ENCODE measurements around the gene SLCO3A1. TPM values are rescaled to one million over a fixed set of nuclear protein-coding genes. Genes with fewer than 3 reads are reported as not detected.

SLCO3A1 gene
- total RNA-seq, 1 donor from 2014 or later: 7.7 TPM

- Mint-ChIP-seq H3K4me1 (ENCODE audit: low read depth) (peaks cover 13% of the 10 kb centered on the region), H3K27me3 (peaks cover 3% of the 10 kb centered on the region), H3K36me3 (ENCODE audit: insufficient read depth) (no peaks in the 10 kb centered on the region), H3K27ac (no peak overlapping the region), H3K9me3 (ENCODE audit: low read depth) (no peaks in the 10 kb centered on the region), H3K4me3 (ENCODE audit: low read depth) (no peak overlapping the region)
- DNase-seq (ENCODE audit: low spot score, unreplicated experiment): no peak
- TF ChIP-seq CTCF (IDR thresholded peaks at IDR 0.05; ENCODE audit: unreplicated experiment): no peak
Measured at GRCh38 chr15:91911844-91912243, 58.3 kb downstream of the SLCO3A1 start.

- peaks cover 13% of the 10 kb centered on the region for H3K4me1 Mint-ChIP-seq (ENCODE audit: low read depth)
- peaks cover 3% of the 10 kb centered on the region for H3K27me3 Mint-ChIP-seq
- H3K27ac Mint-ChIP-seq: no peak overlapping the region
- H3K36me3 Mint-ChIP-seq (ENCODE audit: insufficient read depth): no peaks in the 10 kb centered on the region
- no peak for DNase-seq (ENCODE audit: low spot score, unreplicated experiment)
- H3K9me3 Mint-ChIP-seq (ENCODE audit: low read depth): no peaks in the 10 kb centered on the region
- TF ChIP-seq CTCF (IDR thresholded peaks at IDR 0.05; ENCODE audit: unreplicated experiment): no peak
- no peak overlapping the region for H3K4me3 Mint-ChIP-seq (ENCODE audit: low read depth)
Measured at GRCh38 chr15:91912336-91912735, 58.8 kb downstream of the SLCO3A1 start.

GRCh38 chr15:91913560-91913959 lies 60.1 kb downstream of the SLCO3A1 start:
- Mint-ChIP-seq H3K27me3 (peaks cover 3% of the 10 kb centered on the region), H3K36me3 (ENCODE audit: insufficient read depth) (no peaks in the 10 kb centered on the region), H3K27ac (no peak overlapping the region), H3K4me3 (ENCODE audit: low read depth) (no peak overlapping the region), H3K4me1 (ENCODE audit: low read depth) (peaks cover 13% of the 10 kb centered on the region), H3K9me3 (ENCODE audit: low read depth) (no peaks in the 10 kb centered on the region)
- TF ChIP-seq CTCF (IDR thresholded peaks at IDR 0.05; ENCODE audit: unreplicated experiment): no peak
- DNase-seq (ENCODE audit: low spot score, unreplicated experiment): no peak

GRCh38 chr15:91915576-91915975 lies 62.1 kb downstream of the SLCO3A1 start:
- no peak for DNase-seq (ENCODE audit: low spot score, unreplicated experiment)
- H3K27me3 Mint-ChIP-seq: peaks cover 3% of the 10 kb centered on the region
- H3K4me1 Mint-ChIP-seq (ENCODE audit: low read depth): peaks cover 10% of the 10 kb centered on the region
- no peaks in the 10 kb centered on the region for H3K36me3 Mint-ChIP-seq (ENCODE audit: insufficient read depth)
- TF ChIP-seq CTCF (IDR thresholded peaks at IDR 0.05; ENCODE audit: unreplicated experiment): no peak
- no peak overlapping the region for H3K27ac Mint-ChIP-seq
- no peak overlapping the region for H3K4me3 Mint-ChIP-seq (ENCODE audit: low read depth)
- H3K9me3 Mint-ChIP-seq (ENCODE audit: low read depth): no peaks in the 10 kb centered on the region

- no peaks in the 10 kb centered on the region for H3K9me3 Mint-ChIP-seq (ENCODE audit: low read depth)
- H3K27ac Mint-ChIP-seq: no peak overlapping the region
- peaks cover 3% of the 10 kb centered on the region for H3K27me3 Mint-ChIP-seq
- no peak for TF ChIP-seq CTCF (IDR thresholded peaks at IDR 0.05; ENCODE audit: unreplicated experiment)
- peaks cover 10% of the 10 kb centered on the region for H3K4me1 Mint-ChIP-seq (ENCODE audit: low read depth)
- DNase-seq (ENCODE audit: low spot score, unreplicated experiment): no peak
- H3K36me3 Mint-ChIP-seq (ENCODE audit: insufficient read depth): no peaks in the 10 kb centered on the region
- no peak overlapping the region for H3K4me3 Mint-ChIP-seq (ENCODE audit: low read depth)
Measured at GRCh38 chr15:91916051-91916450, 62.5 kb downstream of the SLCO3A1 start.

All from progenitor cell of endocrine pancreas (in vitro differentiated cells).